Fibroblast of mammary gland (primary cell): ENCODE results near the gene ABHD17A.

ENCODE experiments used
- DNase-seq: peaks from one replicate; pipeline ENCODE4 v3.0.0-alpha.2; 2010; ENCODE audit warnings: low read depth
- H3K4me3 ChIP-seq: 2 replicates; pipeline ENCODE4 v1.5.1; 2011; ENCODE audit warnings: low read depth, mild to moderate bottlenecking, low read length, moderate library complexity; ENCODE audit not compliant: control insufficient read depth
- TF ChIP-seq, protein P1 (sequence below): conservative IDR thresholded peaks from 2 replicates; pipeline ENCODE4 v1.5.1; 2011; ENCODE audit warnings: low read depth, low read length, inconsistent platforms; ENCODE audit not compliant: control insufficient read depth, insufficient read depth

ABHD17A gene

GRCh38 chr19:1833540-1833939 is 51.8 kb downstream of the ABHD17A start:
- TF ChIP-seq, protein P1, sequence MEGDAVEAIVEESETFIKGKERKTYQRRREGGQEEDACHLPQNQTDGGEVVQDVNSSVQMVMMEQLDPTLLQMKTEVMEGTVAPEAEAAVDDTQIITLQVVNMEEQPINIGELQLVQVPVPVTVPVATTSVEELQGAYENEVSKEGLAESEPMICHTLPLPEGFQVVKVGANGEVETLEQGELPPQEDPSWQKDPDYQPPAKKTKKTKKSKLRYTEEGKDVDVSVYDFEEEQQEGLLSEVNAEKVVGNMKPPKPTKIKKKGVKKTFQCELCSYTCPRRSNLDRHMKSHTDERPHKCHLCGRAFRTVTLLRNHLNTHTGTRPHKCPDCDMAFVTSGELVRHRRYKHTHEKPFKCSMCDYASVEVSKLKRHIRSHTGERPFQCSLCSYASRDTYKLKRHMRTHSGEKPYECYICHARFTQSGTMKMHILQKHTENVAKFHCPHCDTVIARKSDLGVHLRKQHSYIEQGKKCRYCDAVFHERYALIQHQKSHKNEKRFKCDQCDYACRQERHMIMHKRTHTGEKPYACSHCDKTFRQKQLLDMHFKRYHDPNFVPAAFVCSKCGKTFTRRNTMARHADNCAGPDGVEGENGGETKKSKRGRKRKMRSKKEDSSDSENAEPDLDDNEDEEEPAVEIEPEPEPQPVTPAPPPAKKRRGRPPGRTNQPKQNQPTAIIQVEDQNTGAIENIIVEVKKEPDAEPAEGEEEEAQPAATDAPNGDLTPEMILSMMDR = no peak
- DNase-seq = no peak
- no peak overlapping the region for H3K4me3 ChIP-seq

- TF ChIP-seq, protein P1 = no peak
- no peak for DNase-seq
- no peak overlapping the region for H3K4me3 ChIP-seq
These were observed 53.1 kb downstream of the ABHD17A start for GRCh38 chr19:1832046-1832663.

DNA sequence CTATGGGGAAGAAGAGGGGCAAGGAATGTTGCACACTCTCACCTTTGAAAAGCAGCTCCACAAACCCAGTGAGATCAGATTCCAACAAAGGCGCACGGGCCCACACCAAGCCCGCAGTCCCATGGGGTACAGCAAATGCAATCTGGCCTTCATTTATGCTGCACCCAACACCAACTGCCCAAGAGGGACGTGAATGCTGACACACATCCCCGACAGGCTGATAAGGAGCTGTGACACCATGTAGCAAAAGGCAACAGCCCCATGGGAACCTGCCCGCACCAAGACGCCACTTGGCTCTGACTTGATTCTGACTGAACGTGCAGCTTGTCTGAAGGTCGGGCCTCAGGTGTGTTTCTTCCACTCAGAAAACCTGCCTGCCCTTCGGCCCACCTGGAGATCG is 54.3 kb downstream of the ABHD17A start:
- H3K4me3 ChIP-seq = no peak overlapping the region
- DNase-seq = no peak
- TF ChIP-seq, protein P1 = no peak

GRCh38 chr19:1830568-1830967 is 54.7 kb downstream of the ABHD17A start:
- DNase-seq = no peak
- TF ChIP-seq, protein P1 = no peak
- H3K4me3 ChIP-seq = no peak overlapping the region

DNA sequence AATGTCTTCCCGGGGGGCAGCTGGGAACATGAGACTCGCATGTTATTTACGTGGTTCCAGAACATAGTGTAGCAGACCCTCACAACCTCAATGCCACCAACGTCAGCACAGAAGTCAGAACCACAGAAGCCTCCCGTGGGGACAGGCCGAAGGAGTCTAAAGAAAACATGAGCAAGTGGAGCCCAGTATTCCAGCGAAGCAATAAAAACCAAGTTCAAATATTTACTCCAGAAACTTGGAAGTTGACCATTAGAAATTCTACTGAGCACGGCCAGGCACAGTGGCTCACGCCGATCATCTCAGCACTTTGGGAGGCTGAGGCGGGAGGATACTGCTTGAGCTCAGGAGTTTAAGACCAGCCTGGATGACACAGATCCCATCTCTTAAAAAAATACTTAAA is 55.3 kb downstream of the ABHD17A start:
- no peak overlapping the region for H3K4me3 ChIP-seq
- no peak for DNase-seq
- TF ChIP-seq, protein P1 = no peak

GRCh38 chr19:1828279-1829238 is 56.7 kb downstream of the ABHD17A start:
- TF ChIP-seq, protein P1 = no peak
- H3K4me3 ChIP-seq = no peak overlapping the region
- no peak for DNase-seq
